Thyroid gland (tissue), 4 donors: Measurements from ENCODE around the gene PDE4B.

Source experiments
- POLR2A ChIP-seq, 2 donors: fragments of 450-650 bp; IDR thresholded peaks; one replicate each; pipeline ENCODE4 v1.6.1; 2017; ENCODE audit warnings: antibody characterized with exemption in 2 of 2, mild to moderate bottlenecking in 2 of 2, moderate library complexity in 1 of 2
- TF ChIP-seq, protein P1 (sequence below), 6 experiments: fragments of 200-600 bp in 3 of 6; fragments of 450-650 bp in 3 of 6; sonication (generic) in 3 of 6; IDR thresholded peaks; one replicate each; pipeline ENCODE4 v1.5.1; 2016 to 2019; ENCODE audit warnings: antibody characterized with exemption in 6 of 6, mild to moderate bottlenecking in 2 of 6, inconsistent platforms in 1 of 6, moderate library complexity in 1 of 6

DNA sequence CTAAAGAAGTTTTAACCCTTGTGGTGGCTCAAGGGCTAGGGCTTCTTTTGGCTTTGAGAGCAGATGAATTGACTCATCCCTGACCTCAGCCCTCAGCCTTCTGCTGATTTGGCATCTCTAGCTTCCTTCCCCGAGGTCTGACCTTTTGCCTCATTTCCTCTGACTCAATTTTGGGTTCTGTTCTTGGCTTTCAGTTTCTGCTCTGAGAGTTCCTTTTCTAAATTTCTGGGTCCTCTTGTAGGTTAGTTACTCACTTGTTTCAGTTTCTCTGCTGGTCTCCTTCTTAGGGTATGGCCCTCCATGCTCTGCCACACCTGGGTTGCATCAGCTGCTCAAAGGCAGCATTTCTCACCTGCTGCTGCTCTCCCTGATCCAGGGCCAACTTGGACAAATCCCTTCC is 19.4 kb downstream of the PDE4B start:
- TF ChIP-seq, protein P1, sequence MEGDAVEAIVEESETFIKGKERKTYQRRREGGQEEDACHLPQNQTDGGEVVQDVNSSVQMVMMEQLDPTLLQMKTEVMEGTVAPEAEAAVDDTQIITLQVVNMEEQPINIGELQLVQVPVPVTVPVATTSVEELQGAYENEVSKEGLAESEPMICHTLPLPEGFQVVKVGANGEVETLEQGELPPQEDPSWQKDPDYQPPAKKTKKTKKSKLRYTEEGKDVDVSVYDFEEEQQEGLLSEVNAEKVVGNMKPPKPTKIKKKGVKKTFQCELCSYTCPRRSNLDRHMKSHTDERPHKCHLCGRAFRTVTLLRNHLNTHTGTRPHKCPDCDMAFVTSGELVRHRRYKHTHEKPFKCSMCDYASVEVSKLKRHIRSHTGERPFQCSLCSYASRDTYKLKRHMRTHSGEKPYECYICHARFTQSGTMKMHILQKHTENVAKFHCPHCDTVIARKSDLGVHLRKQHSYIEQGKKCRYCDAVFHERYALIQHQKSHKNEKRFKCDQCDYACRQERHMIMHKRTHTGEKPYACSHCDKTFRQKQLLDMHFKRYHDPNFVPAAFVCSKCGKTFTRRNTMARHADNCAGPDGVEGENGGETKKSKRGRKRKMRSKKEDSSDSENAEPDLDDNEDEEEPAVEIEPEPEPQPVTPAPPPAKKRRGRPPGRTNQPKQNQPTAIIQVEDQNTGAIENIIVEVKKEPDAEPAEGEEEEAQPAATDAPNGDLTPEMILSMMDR (IDR thresholded peaks at IDR 0.05): no peak
- TF ChIP-seq POLR2A (IDR thresholded peaks at IDR 0.05): no peak
